GM23338 (cell line): ENCODE results near the gene SGPP1. TPM values are rescaled to one million over a fixed set of nuclear protein-coding genes. Genes with fewer than 3 reads are reported as not detected.

Experiments
- ATAC-seq: fragments of 200-7000 bp; cut with Tn5 transposase; 3 replicates; pipeline ENCODE4 v1.9.1; 2020
- DNase-seq: peaks from one replicate; pipeline ENCODE4 v3.0.0-alpha.2; 2015; ENCODE audit warnings: low spot score
- H2AFZ ChIP-seq: fragments of 200-600 bp; sonication (generic); 2 replicates; pipeline ENCODE4 v1.8.0; 2016; ENCODE audit warnings: antibody characterized with exemption, mild to moderate bottlenecking, moderate library complexity
- H3F3A ChIP-seq: fragments of 200-600 bp; sonication (generic); replicated peaks from 2 replicates; pipeline ENCODE4 v1.8.0; 2017; ENCODE audit warnings: antibody characterized with exemption, mixed run types, low read depth
- H3K27ac ChIP-seq: fragments of 200-600 bp; sonication (generic); 2 replicates; pipeline ENCODE4 v1.6.1; 2016; ENCODE audit warnings: low read depth
- H3K27me3 ChIP-seq: fragments of 200-600 bp; sonication (generic); 2 replicates; pipeline ENCODE4 v1.8.0; 2016; ENCODE audit warnings: mild to moderate bottlenecking, mixed run types, moderate library complexity; ENCODE audit not compliant: insufficient read depth
- H3K36me3 ChIP-seq: fragments of 200-600 bp; sonication (generic); 2 replicates; pipeline ENCODE4 v1.8.0; 2016; ENCODE audit warnings: mild to moderate bottlenecking; ENCODE audit not compliant: insufficient read depth
- H3K4me1 ChIP-seq: fragments of 200-600 bp; sonication (generic); 2 replicates; pipeline ENCODE4 v1.8.0; 2016; ENCODE audit warnings: mild to moderate bottlenecking, moderate library complexity; ENCODE audit not compliant: insufficient read depth
- H3K4me2 ChIP-seq: fragments of 200-600 bp; sonication (generic); 2 replicates; pipeline ENCODE4 v1.7.1; 2017; ENCODE audit warnings: mixed run types
- H3K4me3 ChIP-seq: fragments of 200-600 bp; sonication (generic); 2 replicates; pipeline ENCODE4 v1.6.1; 2016; ENCODE audit warnings: mixed run types
- H3K79me2 ChIP-seq: fragments of 200-600 bp; sonication (generic); replicated peaks from 2 replicates; pipeline ENCODE4 v1.8.0; 2017; ENCODE audit warnings: mild to moderate bottlenecking; ENCODE audit not compliant: insufficient read depth
- H3K9me2 ChIP-seq: fragments of 200-600 bp; sonication (generic); 2 replicates; pipeline ENCODE4 v1.8.0; 2017; ENCODE audit not compliant: insufficient read depth
- H4K20me1 ChIP-seq: fragments of 200-600 bp; sonication (generic); replicated peaks from 2 replicates; pipeline ENCODE4 v1.8.0; 2017; ENCODE audit warnings: mild to moderate bottlenecking; ENCODE audit not compliant: insufficient read depth
- H3K27ac Mint-ChIP-seq: 2 replicates; pipeline ENCODE4 v1.8.0; 2020; ENCODE audit warnings: inconsistent platforms, mild to moderate bottlenecking, moderate library complexity, mixed read lengths
- H3K27me3 Mint-ChIP-seq: 3 replicates; pipeline ENCODE4 v1.8.0; 2022; ENCODE audit warnings: low read depth, mild to moderate bottlenecking, moderate library complexity, mixed read lengths, inconsistent platforms; ENCODE audit not compliant: insufficient read depth, poor library complexity
- H3K36me3 Mint-ChIP-seq: 3 replicates; pipeline ENCODE4 v1.8.0; 2021; ENCODE audit warnings: low read depth, mild to moderate bottlenecking, inconsistent platforms, moderate library complexity, mixed read lengths
- H3K4me1 Mint-ChIP-seq: 3 replicates; pipeline ENCODE4 v1.8.0; 2020; ENCODE audit warnings: mild to moderate bottlenecking, inconsistent platforms, mixed read lengths
- H3K4me3 Mint-ChIP-seq: 3 replicates; pipeline ENCODE4 v1.8.0; 2021; ENCODE audit warnings: moderate library complexity, mild to moderate bottlenecking, inconsistent platforms, mixed read lengths
- H3K9me3 Mint-ChIP-seq: 3 replicates; pipeline ENCODE4 v1.8.0; 2020; ENCODE audit warnings: moderate library complexity, mild to moderate bottlenecking, inconsistent platforms, mixed read lengths
- CREB1 ChIP-seq: fragments of 250-450 bp; sonication (Bioruptor Pico); IDR thresholded peaks from 2 replicates; pipeline ENCODE4 v1.5.0; 2020; ENCODE audit warnings: low read depth, mild to moderate bottlenecking, moderate library complexity
- ETS1 ChIP-seq: IDR thresholded peaks from 2 replicates; pipeline ENCODE4 v1.6.1; 2016; ENCODE audit warnings: antibody characterized with exemption
- EZH2 ChIP-seq: fragments of 200-600 bp; sonication (generic); IDR thresholded peaks from one replicate; pipeline ENCODE4 v1.8.0; 2017; ENCODE audit warnings: antibody characterized with exemption, mild to moderate bottlenecking, low read depth; ENCODE audit not compliant: unreplicated experiment
- EZH2phosphoT487 ChIP-seq: fragments of 200-600 bp; sonication (generic); IDR thresholded peaks from one replicate; pipeline ENCODE4 v1.8.1; 2018; ENCODE audit warnings: antibody characterized with exemption; ENCODE audit not compliant: unreplicated experiment
- JUNB ChIP-seq: IDR thresholded peaks from one replicate; pipeline ENCODE4 v1.6.1; 2016; ENCODE audit warnings: antibody characterized with exemption; ENCODE audit not compliant: unreplicated experiment
- POLR2AphosphoS5 ChIP-seq: IDR thresholded peaks from 2 replicates; pipeline ENCODE4 v1.6.1; 2016; ENCODE audit warnings: antibody characterized with exemption, low read depth
- STAT1 ChIP-seq: IDR thresholded peaks from one replicate; pipeline ENCODE4 v1.6.1; 2016; ENCODE audit warnings: antibody characterized with exemption; ENCODE audit not compliant: unreplicated experiment
- ZNF331 ChIP-seq: fragments of 250-450 bp; sonication (Bioruptor Pico); IDR thresholded peaks from 2 replicates; pipeline ENCODE4 v1.5.0; 2020; ENCODE audit warnings: low read depth, mild to moderate bottlenecking, moderate library complexity
- polyA plus RNA-seq: library from polyadenylated mRNA; unstranded; fragments of >200 nt; fragmentation: Nextera tagmentation; extraction: Ambion mirVana; gene quantifications from 2 replicates; pipeline ENCODE4 v1.2.1, GENCODE V29; 2016
- total RNA-seq: library from RNA; depleted of rRNA; stranded (reverse); fragments of >200 nt; shearing (Covaris generic); gene quantifications from 2 replicates; pipeline ENCODE4 v1.2.3, GENCODE V29; 2014
- TF ChIP-seq, protein P1 (sequence below): IDR thresholded peaks from one replicate; pipeline ENCODE4 v1.6.1; 2018; ENCODE audit warnings: antibody characterized with exemption; ENCODE audit not compliant: unreplicated experiment

The SGPP1 gene
- total and polyA plus RNA-seq, 2 experiments from 2014 or later: 4.2 to 11.1 TPM

DNA sequence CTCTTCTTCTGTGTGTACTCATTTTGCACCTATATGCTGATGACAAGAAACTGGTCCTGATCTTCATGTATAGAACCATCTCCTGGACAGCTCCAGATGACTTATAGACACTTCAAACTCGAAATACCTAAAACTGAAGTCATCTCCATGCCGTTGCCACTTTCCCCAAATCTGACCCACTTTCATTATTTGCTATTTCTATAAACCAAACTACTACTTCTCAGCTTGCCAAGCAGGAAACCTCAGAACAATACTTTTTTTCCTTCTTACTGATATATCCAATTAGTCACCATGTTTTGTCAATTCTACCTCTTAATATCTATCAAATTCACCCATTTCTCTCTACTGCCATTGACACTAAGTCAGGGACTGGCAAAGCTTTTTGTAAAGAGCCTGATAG lies 14.8 kb downstream of the SGPP1 start:
- no peak overlapping the region for H3K4me3 Mint-ChIP-seq

DNA sequence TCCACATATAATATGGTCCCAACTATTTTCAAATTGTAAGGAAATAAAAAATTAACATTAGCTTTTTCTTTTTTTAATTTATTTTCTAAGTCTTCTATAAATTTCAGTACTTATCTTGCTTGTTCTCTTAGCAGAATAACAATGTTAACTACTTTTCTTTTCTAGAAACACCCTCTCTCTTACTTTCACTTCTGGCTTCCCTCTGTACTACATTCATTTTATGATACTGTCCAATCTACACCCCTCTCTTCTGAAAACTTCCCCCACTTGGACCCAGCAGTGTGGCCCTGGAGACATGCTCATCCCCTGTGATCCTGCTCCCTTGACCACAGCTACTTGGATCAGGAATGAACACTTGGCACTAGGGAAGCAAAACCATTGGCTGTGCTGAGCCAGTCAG lies 15.7 kb downstream of the SGPP1 start:
- DNase-seq (no peak), ATAC-seq (no peak)
- Histone ChIP-seq H3K36me3 (no peaks in the 10 kb centered on the region), H3K27ac (no peak overlapping the region), H3K4me3 (no peak overlapping the region), H2AFZ (no peak overlapping the region), H4K20me1 (no peaks in the 10 kb centered on the region), H3K9me2 (no peaks in the 10 kb centered on the region), H3F3A (no peaks in the 10 kb centered on the region), H3K4me2 (no peak overlapping the region), H3K79me2 (no peaks in the 10 kb centered on the region; the same call in 1 of the 2 replicates), H3K27me3 (no peaks in the 10 kb centered on the region), H3K4me1 (no peaks in the 10 kb centered on the region)
- H3K4me3 Mint-ChIP-seq: no peak overlapping the region
- peaks cover 8% of the 10 kb centered on the region for H3K9me3 Mint-ChIP-seq
- H3K36me3 Mint-ChIP-seq: peaks cover 13% of the 10 kb centered on the region
- no peak overlapping the region for H3K27ac Mint-ChIP-seq
- H3K27me3 Mint-ChIP-seq: no peaks in the 10 kb centered on the region
- no peaks in the 10 kb centered on the region for H3K4me1 Mint-ChIP-seq
- TF ChIP-seq, protein P1, sequence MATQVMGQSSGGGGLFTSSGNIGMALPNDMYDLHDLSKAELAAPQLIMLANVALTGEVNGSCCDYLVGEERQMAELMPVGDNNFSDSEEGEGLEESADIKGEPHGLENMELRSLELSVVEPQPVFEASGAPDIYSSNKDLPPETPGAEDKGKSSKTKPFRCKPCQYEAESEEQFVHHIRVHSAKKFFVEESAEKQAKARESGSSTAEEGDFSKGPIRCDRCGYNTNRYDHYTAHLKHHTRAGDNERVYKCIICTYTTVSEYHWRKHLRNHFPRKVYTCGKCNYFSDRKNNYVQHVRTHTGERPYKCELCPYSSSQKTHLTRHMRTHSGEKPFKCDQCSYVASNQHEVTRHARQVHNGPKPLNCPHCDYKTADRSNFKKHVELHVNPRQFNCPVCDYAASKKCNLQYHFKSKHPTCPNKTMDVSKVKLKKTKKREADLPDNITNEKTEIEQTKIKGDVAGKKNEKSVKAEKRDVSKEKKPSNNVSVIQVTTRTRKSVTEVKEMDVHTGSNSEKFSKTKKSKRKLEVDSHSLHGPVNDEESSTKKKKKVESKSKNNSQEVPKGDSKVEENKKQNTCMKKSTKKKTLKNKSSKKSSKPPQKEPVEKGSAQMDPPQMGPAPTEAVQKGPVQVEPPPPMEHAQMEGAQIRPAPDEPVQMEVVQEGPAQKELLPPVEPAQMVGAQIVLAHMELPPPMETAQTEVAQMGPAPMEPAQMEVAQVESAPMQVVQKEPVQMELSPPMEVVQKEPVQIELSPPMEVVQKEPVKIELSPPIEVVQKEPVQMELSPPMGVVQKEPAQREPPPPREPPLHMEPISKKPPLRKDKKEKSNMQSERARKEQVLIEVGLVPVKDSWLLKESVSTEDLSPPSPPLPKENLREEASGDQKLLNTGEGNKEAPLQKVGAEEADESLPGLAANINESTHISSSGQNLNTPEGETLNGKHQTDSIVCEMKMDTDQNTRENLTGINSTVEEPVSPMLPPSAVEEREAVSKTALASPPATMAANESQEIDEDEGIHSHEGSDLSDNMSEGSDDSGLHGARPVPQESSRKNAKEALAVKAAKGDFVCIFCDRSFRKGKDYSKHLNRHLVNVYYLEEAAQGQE: no peak
- no peak for TF ChIP-seq JUNB
- no peak for TF ChIP-seq EZH2
- TF ChIP-seq EZH2phosphoT487: no peak
- no peak for TF ChIP-seq CREB1
- TF ChIP-seq POLR2AphosphoS5: no peak
- no peak for TF ChIP-seq ETS1
- TF ChIP-seq ZNF331 (CRISPR knock-in tag): no peak

More for the DNA sequence above, 14.8 kb downstream of the SGPP1 start:
- H3K27ac ChIP-seq: no peak overlapping the region
- Mint-ChIP-seq H3K36me3 (peaks cover 19% of the 10 kb centered on the region), H3K9me3 (peaks cover 17% of the 10 kb centered on the region), H3K27ac (no peak overlapping the region), H3K4me1 (no peaks in the 10 kb centered on the region), H3K27me3 (no peaks in the 10 kb centered on the region)
- DNase-seq: no peak
- no peaks in the 10 kb centered on the region for H3K9me2 ChIP-seq
- H3K79me2 ChIP-seq: no peaks in the 10 kb centered on the region; the same call in 1 of the 2 replicates
- no peak for ATAC-seq
- no peak overlapping the region for H3K4me3 ChIP-seq
- H4K20me1 ChIP-seq: no peaks in the 10 kb centered on the region
- no peaks in the 10 kb centered on the region for H3K4me1 ChIP-seq
- no peaks in the 10 kb centered on the region for H3K27me3 ChIP-seq
- TF ChIP-seq EZH2phosphoT487: no peak
- no peak for TF ChIP-seq EZH2
- no peak for TF ChIP-seq STAT1
- no peak for TF ChIP-seq JUNB
- TF ChIP-seq, protein P1: no peak
- TF ChIP-seq ETS1: no peak
- H3K4me2 ChIP-seq: no peak overlapping the region
- H3K36me3 ChIP-seq: no peaks in the 10 kb centered on the region
- H2AFZ ChIP-seq: no peak overlapping the region
- H3F3A ChIP-seq: no peaks in the 10 kb centered on the region
